ENCODE data around the gene FGFR3.

GRCh38 chr4:1767770-1768366 lies 25.2 kb upstream of the FGFR3 start:
- TF ChIP-seq EZH2 (IDR thresholded peaks at IDR 0.05; ENCODE audit: insufficient read depth, poor library complexity, severe bottlenecking): no peak
- TF ChIP-seq EZH2phosphoT487 (IDR thresholded peaks at IDR 0.05; ENCODE audit: insufficient read depth, low read depth): no peak
